Activated CD4-positive, alpha-beta T cell treated with anti-CD3 and anti-CD28 coated beads for 48 hours (primary cell): Measurements from ENCODE around the gene TBC1D7.
"Not testable (repeated sequence)": the region's sequence is repeated elsewhere in the genome, so short reads cannot be mapped to it uniquely, and the experiment has no call there.

Source experiments
- DNase-seq: peaks from one replicate; pipeline ENCODE4 v3.0.0-alpha.2; 2020

Gene TBC1D7

DNA sequence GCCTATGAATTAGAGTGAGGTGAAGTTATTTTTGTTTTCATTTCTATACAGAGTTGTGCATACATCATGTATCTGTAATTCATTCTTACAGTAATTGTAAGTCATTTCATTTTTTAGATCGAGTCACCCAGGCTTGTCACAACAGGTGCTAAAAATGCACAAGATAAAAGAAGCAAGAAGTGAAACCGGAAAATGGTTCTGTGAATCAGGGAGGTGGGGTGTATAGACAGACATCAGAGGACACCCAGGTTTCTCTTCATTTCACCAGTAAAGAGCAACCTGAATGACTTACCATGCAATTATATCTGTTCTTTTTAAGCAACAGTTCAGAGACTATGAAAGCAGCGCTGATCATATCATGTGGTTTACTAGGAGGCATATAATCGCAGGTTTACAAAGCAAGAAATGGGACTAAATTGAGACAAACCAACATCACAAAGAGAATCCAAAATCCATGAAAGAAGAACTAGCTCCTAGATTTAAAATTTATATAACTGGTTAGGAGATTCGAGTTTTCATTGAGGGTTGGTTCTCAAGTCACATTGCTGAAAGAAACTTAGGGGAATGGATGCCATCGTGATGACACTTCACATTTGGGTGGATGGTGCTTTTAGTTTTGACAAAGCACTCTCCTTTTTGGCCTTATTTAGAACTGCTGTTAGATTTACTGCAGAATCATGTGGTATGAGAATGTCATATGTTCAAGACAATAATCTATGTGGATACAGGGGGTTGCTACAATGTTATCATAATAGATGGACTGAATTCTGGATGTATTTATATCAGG, 27.9 kb upstream of the TBC1D7 start:
- DNase-seq, result peak; percentile 35

DNA sequence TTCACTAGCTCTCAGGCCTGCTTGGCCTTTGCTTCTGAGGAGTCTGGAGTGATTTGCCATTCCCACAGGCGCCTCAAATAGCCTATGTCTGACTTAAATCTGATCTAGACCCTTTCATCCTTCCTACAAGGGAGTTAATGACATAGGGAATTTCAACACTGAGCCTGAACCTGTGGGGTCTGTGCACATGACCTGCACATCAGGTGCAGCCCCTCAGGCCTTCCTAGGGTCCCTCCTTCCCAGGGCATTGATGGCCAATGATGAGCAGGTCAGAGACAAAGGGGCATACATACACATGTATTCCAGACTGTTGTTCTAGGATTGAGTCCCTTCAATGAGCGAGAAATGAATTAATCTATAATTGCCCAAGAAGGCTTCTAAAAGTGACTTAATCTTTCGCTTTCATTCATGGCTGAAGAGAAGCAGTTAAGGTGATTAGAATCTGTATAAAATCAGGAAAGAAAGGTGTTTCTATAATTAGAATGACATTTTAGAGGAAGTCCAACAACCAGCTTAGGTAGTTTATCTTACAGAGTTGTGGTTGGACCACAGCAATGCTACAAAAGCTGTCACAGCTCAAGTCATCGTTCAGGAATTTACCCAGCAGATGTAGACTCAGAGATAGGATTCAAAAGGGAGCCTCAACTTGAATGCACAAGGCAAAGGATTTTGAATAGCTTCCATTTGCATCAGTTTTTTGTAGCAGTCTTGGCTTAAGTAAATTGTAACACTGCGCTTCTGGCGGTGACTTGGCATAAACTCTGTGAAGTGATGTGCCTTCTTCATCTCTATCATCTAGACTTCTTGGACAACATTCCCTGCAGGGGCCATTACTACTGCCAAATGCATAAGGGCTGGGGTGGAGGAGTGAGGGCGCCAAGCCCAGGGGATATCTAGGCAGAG, 27.0 kb upstream of the TBC1D7 start:
- peak; percentile 28 for DNase-seq

DNA sequence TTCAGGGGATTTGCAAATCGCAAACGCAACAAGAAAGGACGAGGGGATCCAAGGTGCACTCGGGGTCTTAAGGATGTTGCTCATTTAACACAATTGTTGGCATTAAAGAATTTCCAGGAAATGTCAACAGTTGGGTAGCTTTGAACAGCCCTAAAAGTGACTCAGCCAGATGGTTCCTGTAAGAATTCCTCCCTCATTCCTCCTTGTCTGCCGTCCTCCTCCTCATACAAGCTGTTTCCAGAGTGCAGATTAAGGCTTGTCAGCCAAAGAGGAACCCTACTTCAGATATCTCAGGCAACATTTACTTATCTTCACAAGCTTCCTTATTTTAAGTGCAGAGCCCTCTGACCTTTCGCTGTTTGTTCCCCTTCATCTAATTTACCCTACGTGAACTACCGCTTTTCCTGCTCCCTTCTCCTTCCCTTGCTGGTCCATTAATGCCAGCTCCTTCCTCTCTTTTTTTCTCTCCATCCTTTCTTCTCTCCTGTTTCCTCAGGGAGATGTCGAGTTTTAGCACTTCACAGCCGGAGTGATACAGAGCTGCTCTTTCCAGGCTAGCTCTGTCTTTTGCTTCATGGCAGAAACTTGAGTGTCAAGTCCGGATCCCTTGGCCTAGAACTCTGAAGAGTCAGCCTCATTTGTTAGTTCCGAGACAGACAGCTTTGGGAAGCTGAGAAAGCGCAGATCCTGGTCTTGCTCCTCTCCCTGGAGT, 26.1 kb upstream of the TBC1D7 start:
- DNase-seq, result no peak

DNA sequence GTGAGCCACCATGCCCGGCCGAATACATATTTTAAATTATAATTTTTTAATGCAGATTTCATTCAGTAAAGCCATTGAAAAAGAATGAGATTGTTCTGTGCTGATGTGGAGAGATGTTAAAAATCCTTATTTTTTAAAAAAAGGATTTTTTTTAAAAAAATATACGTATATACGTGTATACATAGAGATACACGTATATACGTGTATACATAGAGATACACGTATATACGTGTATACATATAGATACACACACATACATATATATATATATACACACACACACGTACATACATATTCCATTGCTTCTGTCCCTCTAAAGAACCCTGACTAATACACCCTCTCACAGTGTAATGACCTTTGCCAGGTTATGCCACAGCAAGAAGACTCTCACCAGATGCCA, 23.8 kb upstream of the TBC1D7 start:
- no peak for DNase-seq

DNA sequence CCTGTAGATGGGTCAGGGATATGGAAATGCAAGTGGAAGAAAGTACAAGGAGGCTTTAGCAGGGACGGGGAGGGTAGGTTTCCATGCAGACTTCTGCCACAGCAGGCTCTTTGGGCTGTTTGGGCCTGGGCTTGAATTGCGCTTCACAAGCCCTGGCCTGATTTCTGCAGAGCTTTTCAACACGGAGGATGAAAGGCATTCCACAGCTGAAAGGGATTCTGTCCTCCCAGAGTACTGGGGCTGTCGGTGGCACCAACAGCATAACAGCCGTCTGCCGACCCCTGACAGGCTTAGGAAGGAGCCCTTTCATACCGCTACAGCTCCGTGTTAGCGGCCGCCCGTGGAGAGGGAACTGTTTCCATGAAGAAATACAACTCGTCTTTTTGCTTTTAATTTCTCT, 22.9 kb upstream of the TBC1D7 start:
- DNase-seq, result no peak

DNA sequence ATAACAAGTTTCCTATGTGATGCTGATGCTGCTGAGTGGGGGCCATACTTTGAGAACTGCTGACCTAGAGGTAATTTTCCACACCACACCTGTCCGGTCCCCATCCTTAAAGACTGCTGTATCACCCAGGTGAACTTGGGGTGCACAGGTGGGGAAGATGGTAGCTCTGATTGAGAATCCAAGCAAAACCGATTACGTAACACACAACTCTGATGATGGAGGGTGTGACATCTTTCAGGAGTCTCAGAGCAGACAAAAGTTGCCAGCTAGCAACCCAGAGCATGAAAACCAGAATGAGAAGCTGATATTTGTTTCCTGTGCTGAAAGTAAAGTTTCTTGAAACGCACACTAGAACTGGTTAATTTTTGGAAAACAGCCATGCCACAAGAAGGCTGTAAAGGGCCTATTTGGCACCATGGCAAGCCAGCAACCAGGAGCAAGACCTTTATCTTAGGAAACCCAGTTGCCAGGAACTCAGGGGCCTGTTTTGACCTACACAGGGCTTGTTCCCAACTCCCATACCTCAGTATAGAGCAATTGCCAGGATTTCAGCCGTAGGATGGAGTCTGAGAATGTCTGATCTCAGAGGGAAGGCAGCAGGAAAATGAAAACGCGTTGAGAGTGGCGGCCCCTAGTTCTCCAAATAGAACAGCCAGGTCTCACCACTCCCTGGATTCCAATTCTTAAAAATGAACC, 21.6 kb upstream of the TBC1D7 start:
- no peak for DNase-seq

DNA sequence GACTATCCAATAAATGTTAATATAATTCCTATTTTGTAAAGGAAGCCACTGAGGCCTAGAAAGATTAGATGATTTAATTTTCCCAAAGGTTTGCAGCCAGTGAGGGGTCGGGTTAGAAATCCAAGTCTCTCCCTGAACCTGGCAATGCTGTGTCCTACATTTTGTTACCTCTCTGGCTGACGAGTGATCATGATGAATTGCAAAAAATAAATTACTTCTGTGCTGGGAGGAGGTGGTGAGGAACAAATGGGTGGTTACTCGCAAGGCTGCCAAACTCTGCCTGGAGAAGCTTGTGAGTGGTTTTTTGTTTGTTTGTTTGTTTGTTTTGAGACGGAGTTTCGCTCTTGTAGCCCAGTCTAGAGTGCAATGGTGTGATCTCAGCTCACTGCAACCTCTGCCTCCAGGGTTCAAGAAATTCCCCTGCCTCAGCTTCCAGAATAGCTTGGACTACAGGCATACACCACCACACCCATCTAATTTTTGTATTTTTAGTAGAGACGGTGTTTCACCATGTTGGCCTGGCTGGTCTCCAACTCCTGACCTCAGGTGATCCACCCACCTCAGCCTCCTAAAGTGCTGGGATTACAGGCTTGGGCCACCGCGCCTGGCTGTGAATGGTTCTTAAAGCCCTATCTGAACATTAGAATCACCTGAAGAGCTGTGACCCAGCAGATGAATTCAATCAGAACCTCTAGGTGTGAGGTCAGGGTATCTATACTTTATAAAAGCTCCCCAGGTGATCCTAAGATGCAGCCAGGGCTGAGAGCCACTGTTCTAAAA, 20.2 kb upstream of the TBC1D7 start:
- no peak for DNase-seq

DNA sequence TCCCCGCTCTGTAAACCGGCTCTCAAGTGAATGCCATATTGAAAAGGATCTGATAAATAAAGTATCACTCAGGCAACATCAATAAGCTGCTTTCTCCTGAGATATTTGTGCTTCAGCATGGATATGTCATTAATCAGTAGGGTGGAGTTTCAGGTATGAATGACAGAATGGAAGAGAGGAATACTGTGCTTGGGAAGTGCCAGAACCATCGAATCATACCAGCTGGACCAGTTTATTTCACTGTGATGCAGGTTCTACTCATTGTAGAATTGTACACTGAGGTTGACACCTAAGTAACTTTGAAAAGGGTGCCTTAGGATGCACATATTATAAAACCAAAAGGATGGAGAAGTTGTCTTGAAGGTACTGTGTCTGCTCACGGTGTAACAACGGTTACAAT, 17.9 kb upstream of the TBC1D7 start:
- DNase-seq, result no peak

DNA sequence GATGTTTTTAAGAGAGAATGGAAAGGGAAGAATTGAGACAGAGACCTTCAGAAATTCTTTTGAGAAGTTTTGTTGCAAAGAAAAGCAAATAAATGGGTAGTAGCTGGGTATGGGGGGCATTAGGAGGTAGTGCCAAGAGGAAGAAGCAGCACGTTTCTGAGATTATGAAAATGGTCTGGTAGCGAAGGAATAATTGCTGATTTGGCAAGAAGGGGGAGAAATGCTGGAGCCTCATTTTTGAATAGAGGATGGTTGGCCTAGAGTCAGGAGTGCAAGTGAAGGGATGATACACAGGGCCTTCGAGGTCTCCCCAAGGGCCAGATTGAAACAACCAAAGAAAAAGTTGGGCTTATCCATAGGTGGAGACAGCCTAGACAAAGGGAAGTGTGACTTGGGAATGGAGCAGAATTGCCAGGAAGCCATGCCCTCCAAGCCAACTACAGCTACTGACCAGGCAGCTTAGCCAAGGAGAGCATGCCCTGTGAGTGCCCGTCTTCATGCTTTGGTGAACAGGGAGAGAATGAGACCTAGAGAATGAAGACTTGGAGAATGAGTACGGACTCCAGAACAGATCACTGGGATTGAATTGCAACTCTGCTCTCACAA, 14.2 kb upstream of the TBC1D7 start:
- DNase-seq, result no peak

DNA sequence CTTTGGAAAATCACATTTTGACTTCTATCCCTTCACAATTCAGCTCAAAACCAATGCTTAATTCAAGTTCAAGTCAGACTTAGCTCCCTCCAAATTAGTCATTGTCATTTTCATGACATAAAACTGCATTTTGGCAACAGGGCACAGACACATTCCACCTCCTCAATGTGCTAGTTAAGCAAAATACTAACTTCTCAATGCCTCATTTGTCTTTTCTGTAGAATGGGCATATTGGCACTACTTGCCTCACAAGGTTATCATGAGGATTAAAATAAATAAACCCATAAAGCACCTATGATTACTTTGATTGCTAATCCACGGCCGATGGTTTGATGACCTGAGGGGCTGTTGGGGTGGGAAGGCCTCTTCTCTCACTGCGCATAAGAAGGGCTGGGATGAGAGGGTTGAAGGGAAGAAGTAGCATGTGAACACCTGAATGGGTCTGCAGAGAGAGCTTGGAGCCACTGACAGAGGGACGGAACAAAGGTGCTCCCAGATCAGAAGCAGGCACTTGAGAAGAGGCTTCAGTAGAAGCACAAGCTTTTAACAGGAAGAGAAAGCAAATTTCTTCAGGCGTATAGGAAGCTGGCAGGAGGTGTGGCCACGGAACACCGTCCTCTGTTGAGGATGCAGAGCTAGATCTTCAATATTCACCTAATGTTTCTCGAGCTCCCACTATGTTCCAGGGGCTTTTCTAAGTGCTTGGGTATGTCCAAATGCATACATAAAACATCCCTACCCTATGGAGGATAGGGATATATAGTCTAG, 11.7 kb upstream of the TBC1D7 start:
- DNase-seq, result no peak

DNA sequence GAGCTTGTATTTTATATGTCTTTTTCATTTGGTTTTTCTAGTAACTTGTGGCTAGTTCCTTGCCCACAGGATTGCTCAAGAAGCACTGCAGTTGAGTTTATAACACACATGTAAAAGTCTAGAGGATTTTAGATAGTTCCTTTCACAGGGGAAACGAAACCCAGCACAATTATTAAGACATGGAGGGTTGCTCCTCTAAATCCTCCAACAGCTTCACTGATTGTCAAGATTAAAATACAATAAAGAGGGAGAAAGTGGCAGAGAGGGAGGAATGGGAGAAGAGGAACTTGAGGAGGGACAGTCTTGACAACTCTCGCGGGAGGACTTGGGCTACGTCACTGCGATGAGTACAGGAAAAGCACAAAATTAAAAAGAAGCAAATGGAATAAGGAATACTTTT, 9.7 kb upstream of the TBC1D7 start:
- DNase-seq, result no peak

DNA sequence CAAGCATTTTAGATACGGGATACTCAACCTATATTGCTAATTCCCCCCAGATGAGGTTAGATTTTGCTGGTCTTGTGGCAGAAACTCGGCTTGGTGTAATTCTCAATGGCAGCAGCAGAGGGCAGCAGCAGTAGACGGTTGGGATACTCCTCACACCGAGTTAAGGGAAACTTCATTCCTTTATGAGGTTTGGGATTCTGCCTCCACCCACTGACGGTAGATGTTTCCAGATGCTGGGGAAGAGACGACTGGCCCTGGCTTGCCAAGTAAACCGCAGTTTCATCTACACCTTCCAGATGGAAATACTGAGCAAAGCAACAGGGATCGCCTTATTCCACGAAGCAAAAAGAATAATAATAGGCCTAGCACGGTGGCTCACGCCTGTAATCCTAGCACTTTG, 8.2 kb upstream of the TBC1D7 start:
- DNase-seq, result peak; percentile 87

DNA sequence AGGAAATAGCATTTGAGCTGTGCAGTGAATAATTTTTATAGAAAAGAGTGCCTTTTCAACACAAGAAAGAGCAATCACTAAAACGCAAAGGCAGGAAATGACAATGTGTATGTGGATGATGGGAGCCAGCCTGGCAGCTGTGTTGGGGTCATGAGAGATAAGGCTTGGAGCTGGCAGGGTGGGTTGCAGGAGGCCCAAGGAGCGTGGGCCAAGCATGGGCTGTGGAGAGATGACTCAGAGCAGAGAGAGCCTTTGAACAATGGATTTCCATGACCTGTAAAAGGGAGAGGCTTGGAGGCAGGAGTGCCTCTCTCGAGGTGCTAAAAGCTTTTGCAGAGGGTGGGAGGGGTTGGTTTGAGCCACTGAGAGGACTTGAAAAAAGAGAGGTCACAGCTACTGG, 6.6 kb upstream of the TBC1D7 start:
- no peak for DNase-seq

DNA sequence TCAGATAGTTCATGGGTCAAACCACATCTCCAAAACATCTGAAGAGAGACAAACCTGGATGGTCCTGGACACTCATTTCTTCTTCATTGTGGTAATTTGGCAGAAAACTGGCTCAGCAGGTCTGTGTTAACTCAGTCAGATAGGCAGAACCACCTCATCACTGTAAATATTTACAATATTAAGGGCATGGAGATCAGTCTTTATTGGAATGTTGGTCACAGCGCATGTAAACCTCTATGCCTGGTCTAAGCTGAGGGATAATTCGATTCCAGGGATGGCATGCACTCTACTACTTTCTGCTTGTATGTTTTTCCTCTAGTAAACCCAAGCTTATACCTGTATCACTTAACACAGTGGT, 4.0 kb upstream of the TBC1D7 start:
- DNase-seq, result no peak

DNA sequence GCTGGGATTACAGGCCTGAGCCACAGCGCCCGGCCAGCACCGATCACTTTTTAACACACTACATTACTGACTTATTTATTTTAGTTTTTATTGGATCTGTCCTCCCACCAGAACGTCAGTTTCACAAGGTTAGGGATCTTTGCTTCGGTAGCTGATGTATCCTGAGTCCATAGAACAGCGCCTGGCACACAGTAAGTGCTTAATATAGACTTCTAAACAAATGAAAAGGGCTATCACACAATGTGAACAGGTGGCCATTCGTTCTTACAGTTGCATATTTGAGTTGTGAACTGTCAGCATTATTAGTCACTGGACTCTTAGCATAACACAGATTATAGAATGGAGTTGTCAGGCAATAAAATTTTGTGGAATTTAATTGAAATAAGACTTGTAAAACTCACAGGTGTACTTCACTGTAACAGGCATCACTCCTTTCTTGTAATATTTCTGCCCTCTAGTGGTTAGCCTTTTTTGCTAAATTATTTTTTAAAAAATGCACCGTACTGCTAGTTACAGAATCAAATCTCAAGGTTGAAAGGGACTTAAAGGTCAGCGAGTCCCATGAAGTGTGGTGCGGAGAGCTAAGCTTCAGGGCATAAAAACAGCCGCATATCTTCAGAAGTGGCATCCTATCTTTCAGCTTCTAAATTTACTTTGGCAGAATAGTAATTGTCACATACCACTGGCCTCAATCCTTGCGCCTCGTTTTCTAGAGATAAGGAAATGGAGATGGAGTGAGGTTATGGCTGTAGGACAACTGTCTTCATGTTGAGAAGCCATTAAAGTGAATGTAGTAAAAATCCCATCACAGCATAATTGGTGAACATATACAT, 3.4 kb upstream of the TBC1D7 start:
- DNase-seq, result no peak

DNA sequence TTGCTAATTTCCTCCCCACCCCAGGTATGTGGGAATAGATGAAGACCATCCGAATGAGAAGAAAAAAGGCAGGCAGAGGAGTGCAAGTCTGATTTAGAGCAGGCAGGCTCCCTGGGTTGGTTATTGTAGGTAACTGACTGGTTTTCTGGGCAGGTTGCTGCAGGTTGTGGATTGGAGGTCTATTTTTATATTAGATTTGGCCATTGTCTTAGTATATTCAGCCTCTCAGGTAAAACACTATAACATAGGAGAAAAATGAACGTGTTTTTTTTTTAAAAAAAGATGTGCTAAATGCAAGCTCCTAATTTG, 492 bp upstream of the TBC1D7 start:
- DNase-seq, result no peak

DNA sequence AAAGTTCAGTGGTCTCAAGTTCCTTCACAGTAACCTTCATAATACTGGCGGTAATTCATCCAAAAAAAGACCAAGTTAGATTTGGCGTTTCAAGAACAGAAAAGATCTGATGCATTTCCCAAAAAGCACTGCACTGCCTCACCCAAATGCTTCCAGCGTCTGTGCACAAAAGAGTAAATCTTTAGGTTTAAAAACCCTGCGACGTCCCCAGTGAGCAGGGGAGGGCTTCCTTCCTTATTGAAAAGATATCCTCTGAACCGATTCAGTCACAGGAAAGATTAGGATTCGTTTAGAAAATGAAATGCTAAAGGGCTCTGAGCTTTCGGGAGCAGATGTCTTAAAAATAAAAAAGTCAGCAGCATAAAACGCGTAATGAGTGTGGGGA, 654 bp downstream of the TBC1D7 start:
- DNase-seq, result no peak

DNA sequence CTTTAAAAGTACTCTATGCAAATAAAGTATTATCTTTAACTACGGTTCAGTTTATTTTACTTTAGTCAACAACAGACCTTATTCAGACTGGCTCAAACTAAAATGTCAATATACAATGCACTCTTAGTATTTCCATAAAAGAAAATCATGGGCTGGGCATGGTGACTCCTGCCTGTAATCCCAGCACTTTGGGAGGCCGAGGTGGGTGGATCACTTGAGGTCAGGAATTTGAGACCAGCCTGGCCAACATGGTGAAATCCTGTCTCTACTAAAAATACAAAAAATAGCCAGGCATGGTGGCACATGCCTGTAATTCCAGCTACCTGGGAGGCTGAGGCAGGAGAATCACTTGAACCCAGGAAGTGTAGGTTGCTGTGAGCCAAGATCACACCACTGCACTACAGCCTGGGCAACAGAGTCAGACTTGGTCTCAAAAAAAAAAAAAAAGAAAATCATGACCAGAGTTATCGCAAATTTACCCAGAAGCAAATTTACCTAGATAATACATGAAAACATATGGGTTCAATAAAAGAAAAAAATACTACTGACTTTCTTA, 2.2 kb downstream of the TBC1D7 start:
- not testable (repeated sequence) for DNase-seq

DNA sequence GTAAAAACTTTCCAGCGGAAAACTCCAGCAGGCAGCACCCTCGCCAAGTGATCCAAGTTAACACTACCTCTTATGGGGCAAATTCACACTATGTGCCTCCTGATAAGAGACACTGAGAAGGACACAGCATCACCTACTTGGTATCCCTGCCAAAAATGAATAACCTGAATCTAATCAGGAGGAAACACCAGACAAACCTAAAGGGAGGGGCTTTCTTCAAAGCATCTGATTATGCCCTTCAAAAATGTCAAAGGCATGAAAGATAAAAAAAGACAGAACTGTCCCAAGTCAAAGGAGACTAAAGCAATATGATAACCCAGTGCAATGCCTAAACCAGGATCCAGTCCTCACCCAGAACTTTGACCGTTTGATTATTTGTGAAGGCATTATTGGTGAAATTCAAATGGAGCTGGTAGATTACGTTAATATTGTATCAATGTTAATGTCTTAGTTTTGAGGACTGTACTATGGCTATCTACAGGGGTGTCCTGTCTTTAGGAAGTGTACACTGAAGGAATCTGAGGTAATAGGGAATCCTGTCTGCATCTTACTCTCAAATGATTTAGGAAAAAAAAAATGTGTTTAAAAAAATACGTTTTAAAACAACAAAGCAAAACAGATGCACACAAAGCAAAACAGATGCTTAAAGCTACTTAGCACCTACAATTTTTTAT, 8.3 kb downstream of the TBC1D7 start:
- no peak for DNase-seq
